LNCAP (cell line): ENCODE measurements around the gene GBGT1.

Source experiments
- TF ChIP-seq, protein P1 (sequence below): fragments of 450-650 bp; IDR thresholded peaks from 2 replicates; pipeline ENCODE4 v1.5.1; 2017; ENCODE audit warnings: mild to moderate bottlenecking

Gene GBGT1

DNA sequence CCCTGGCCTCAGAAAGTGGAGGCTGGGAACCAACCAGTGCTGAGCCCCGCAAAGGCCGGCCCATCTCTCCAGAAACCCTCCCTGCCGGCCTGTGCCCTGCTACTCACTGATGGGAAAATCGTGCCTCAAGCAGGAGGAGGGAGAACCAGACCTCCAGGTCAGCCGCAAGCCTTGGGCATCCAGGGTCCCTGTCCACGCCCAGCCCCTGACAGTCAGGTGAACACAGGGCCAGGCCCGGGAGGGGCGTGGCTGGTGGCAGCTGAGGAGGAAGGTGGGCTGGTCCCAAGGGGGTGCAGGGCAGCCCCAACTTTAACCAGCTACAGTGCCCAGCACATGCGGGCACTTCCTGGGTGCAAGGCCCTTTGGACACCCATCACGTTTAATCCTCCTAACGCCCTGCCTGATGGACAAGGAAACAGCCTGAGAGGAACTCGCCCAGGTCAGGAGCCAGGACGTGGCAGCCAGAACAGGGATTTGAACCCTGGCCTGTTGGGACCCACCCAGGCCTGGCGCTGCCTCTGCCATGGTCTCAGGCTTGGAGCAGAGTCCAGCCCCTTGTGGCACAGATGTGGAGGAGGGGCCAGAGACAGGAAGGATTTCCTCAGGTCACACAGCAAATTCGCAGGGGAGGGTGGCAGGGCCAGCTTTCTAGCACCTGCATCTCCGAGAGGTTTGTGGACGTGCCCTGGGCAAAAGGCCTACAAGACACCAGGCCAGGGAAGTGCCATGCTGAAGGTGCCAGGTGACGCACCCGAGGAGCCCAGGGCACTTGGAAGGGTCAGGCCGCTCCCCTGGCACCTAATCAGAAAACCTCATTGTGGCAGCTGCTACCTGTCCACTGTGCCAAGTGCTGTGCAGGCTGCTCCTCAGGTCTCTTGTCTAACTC, 47.1 kb downstream of the GBGT1 start:
- TF ChIP-seq, protein P1, sequence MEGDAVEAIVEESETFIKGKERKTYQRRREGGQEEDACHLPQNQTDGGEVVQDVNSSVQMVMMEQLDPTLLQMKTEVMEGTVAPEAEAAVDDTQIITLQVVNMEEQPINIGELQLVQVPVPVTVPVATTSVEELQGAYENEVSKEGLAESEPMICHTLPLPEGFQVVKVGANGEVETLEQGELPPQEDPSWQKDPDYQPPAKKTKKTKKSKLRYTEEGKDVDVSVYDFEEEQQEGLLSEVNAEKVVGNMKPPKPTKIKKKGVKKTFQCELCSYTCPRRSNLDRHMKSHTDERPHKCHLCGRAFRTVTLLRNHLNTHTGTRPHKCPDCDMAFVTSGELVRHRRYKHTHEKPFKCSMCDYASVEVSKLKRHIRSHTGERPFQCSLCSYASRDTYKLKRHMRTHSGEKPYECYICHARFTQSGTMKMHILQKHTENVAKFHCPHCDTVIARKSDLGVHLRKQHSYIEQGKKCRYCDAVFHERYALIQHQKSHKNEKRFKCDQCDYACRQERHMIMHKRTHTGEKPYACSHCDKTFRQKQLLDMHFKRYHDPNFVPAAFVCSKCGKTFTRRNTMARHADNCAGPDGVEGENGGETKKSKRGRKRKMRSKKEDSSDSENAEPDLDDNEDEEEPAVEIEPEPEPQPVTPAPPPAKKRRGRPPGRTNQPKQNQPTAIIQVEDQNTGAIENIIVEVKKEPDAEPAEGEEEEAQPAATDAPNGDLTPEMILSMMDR: no peak

DNA sequence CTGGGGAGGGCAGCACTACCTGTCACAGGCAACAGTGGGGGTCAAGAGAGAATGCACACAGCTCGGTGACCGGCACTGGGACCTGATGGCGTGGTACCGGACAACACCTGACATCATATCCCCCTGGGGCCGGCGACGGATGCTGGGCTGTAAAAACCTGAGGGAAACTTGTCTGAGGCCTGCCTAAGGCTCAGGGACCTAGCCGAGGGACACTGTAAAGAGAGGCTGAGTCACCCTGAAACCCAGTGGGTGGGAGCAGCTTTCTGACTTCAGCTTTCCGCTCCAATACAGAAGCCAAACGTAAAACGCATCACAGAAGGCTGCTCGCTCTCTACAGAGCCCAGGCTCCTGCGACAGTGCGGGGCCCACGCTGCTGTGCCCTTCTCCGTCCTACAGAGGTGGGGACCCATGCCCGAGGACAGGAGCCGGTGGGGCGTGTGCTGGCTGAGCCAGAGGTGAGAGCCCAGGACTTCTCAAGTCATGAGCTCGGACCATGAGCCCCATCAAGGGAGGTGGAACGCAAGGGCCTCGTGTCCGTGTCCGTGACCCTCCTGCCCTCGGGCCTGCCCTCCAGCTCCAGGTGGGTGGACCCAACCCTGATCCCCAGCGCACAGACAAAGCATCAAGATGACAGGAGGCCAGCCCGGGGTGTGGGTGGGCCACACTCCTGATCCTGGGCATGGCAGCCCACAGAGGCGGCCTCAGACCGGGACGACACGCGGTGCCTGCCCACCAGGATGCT, 47.9 kb downstream of the GBGT1 start:
- TF ChIP-seq, protein P1: no peak

DNA sequence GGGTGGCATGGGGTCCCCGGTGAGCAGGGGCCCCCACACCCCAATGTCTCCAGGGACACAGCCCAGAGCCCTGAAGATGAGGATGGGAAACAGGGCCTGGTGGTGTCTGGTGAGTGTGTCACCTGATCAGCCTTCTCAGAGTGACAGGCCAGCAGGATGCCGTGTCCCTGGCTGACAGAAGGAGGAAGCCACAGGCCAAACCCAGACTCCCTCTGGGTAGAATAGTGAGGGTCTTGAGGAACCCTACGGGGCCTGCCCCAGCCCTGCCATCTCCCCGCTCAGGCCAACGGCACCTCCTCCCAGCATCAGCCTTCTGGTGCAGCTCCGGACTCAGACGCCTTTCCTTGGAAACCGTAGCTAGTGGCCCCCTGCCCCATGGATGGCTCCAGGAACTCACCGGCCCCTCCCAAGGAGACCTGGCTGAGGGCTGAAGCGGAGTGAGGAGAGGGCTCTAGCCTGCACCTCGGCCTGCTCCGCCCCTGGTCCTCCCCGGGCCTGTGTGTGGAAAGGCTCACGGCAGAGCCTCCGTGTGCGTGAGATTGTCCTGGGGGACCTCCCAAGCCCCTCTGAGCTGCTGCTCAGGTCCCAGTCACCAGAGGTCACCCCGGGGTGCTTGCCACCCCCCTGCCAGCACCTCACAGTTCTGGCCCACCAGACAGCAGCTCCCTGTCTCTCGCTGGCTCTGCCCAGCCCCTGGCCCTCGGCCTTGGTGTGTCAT, 48.7 kb downstream of the GBGT1 start:
- TF ChIP-seq, protein P1: no peak

DNA sequence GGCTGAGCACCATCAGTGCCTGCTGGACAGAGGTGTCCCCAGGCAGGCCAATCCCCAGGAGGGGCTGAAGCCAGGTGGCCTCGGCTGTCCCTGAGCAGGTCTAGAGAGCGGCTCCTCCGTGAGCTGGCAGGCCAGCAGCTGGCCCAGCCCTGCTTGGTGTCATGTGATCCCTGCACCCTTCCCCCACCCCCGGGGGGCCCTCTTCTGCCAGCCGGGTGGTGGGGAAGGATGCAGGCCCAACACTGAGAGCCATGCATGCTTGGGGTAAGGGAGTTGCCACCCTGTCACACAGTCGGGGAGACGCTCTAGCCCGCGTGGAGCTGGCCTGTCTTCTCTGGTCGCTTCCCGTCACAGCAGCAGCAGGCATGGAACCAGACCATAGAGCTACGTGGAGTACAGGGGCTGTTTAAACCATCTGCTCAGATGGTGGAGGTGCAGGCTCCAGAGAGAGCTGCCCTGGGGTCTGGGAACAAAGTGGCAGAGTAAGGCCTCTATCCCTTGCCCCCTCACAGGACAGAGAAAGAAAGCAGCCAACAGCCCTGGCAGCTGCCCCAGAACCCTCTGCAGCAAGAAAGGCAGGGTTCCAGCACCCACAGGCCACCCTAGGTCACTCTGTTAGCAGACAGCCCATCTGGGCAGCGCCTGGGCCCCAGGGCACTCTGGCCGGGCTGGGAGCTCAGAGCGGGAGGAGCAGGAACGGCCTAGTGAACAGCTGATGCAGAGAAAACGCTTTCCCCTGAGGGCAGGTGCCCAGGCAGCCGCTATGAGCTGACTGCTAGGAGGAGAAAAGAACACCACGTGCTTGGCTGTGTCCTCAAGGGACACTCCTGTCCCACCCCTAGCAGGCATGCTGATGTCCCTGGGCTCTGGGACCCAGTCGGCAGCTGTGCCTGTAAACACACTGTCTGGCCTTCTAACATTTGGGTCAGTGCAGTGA, 49.5 kb downstream of the GBGT1 start:
- TF ChIP-seq, protein P1: no peak

DNA sequence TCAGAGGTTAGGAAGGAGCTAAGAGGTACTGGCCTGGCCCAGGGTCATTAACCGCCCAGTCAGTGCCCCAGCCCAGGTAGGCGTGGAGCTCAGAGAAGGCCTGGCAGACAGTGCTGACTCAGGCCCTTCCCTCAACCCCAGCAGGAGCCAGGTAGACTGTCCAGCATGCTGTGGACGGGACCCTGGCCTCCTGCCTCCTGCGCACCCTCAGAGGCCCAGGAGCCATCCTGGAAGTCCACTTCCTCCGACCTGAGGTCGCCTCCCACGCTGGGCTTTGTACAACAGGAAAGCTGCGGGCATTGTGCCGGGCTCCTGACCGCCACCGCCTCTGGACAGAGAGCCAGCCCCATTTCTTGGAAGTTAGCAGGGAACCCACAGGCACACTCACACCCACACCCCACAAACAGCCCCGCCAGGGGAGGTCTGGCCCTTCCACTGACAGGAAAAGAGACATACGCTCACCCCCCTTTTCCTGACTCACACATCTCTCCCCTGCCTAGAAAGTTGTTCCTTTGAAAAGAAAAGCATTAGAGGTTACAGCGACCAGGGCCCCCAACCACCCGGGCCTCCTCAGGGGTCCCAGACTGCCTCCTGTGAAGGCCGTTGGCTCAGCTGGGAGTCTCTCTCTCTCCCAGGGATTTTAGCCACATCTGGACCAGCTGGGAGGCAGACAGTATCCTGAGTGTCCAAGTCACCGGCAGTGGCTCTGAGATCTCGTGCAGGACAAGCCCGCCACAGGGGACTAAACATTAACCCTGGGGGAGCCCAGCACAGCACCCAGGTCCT, 50.4 kb downstream of the GBGT1 start:
- TF ChIP-seq, protein P1: no peak

DNA sequence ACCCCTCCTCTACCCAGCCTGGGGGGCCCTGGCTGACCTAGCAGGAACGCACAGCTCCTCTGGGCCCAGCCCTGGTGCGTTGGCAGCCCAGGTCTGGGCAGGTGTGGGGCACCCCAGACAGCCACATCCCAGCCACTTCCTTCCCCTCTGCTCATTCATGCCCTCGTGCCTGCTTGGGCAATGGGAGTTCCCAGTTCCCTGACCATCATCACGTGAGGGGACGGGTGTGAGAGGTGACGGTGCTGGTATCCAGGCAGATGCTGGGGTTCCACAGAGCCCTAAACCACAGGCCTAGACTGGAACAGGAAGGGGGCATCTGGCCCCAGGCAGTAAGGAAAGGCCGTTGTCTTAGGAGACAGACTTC, 51.1 kb downstream of the GBGT1 start:
- TF ChIP-seq, protein P1: no peak
